Mucosa of rectum (tissue), 2 donors: ENCODE results near the gene ABHD14A.
A peak's percentile ranks its signal among the peaks of the same experiment; 100 is the strongest.

Experiments used
- H3K27ac ChIP-seq, 2 donors: one replicate each; pipeline ENCODE4 v1.7.0; 2013; ENCODE audit warnings: inconsistent platforms in 2 of 2, low read depth in 2 of 2, low read length in 2 of 2
- H3K27me3 ChIP-seq, 2 donors: one replicate each; pipeline ENCODE4 v1.7.0; 2013; ENCODE audit warnings: low read length in 2 of 2; ENCODE audit not compliant: control insufficient read depth in 2 of 2, insufficient read depth in 2 of 2
- H3K36me3 ChIP-seq, 2 donors: one replicate each; pipeline ENCODE4 v1.7.0; 2013; ENCODE audit warnings: low read length in 2 of 2; ENCODE audit not compliant: control insufficient read depth in 2 of 2, insufficient read depth in 2 of 2
- H3K4me1 ChIP-seq, 2 donors: one replicate each; pipeline ENCODE4 v1.7.0; 2013; ENCODE audit warnings: low read length in 2 of 2, mild to moderate bottlenecking in 1 of 2; ENCODE audit not compliant: control insufficient read depth in 2 of 2, insufficient read depth in 2 of 2
- H3K4me3 ChIP-seq, 2 donors: one replicate each; pipeline ENCODE4 v1.7.0; 2013; ENCODE audit warnings: low read length in 2 of 2
- H3K9ac ChIP-seq, 2 donors: one replicate each; pipeline ENCODE4 v1.7.0; 2013; ENCODE audit warnings: low read length in 2 of 2, low read depth in 1 of 2, mild to moderate bottlenecking in 1 of 2
- H3K9me3 ChIP-seq, 2 donors: one replicate each; pipeline ENCODE4 v1.7.0; 2013; ENCODE audit warnings: low read length in 2 of 2; ENCODE audit not compliant: control insufficient read depth in 2 of 2
- donor health status: healthy.
- donor health status: Normal muscosa, but diverticular disease.

Gene ABHD14A

GRCh38 chr3:51941798-51942602 lies 32.9 kb upstream of the ABHD14A start, which contains the start of the genes PARP3 and RRP9:
Gene PARP3 (plus strand): TSS chr3:51942363. CDS start chr3:51943356, 993 bp downstream.
Gene RRP9 (minus strand): TSS chr3:51941904. CDS start chr3:51941867, 37 bp downstream.
- peak within 1 kb of the TSS; percentile 92 to 98 for H3K27ac ChIP-seq
- peaks cover 13 to 14% of the 10 kb centered on the region in 2 donors for H3K36me3 ChIP-seq
- peaks cover 19 to 25% of the 10 kb centered on the region in 2 donors for H3K4me1 ChIP-seq
- H3K9me3 ChIP-seq, result no peaks in the 10 kb centered on the region
- H3K27me3 ChIP-seq, result no peaks in the 10 kb centered on the region
- H3K9ac ChIP-seq, result peak within 1 kb of the TSS; percentile 86 to 97
- H3K4me3 ChIP-seq, result peak within 1 kb of the TSS; percentile 82

DNA sequence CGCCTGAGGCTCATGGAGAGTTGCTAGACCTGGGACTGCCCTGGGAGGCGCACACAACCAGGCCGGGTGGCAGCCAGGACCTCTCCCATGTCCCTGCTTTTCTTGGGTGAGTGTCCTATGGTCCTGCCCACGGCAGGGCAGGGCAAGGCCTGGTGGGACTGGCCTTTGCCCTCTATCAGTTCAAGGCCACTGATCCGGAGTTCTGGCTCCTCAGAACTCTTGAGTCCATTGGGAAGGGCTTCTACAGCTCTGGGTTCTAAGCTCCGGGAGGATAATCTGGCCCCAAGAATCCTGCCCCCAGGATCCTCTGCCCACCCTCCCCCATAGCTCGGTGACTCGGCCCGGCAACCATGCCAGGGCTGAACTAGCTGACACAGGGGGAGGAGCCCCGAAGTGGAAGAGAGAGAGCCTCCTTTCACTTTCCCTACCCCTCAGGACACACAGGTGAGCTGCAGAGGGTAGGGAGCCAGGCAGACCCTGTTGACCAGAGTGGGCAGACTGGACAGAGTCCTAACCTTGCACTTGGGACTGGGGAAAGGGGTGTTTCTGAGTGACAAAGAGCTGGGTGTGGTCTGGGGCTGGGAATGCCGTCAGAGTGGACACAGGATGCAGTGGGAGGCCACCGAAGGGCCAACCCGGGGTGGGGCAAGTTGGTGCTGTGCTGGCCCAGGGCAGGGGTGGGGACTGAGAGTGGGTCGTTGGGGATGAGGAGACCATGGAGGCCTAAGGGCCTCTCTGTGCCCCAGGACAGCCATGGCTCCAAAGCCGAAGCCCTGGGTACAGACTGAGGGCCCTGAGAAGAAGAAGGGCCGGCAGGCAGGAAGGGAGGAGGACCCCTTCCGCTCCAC lies 32.0 kb upstream of the ABHD14A start:
- peaks cover 5 to 6% of the 10 kb centered on the region in 2 donors for H3K36me3 ChIP-seq

DNA sequence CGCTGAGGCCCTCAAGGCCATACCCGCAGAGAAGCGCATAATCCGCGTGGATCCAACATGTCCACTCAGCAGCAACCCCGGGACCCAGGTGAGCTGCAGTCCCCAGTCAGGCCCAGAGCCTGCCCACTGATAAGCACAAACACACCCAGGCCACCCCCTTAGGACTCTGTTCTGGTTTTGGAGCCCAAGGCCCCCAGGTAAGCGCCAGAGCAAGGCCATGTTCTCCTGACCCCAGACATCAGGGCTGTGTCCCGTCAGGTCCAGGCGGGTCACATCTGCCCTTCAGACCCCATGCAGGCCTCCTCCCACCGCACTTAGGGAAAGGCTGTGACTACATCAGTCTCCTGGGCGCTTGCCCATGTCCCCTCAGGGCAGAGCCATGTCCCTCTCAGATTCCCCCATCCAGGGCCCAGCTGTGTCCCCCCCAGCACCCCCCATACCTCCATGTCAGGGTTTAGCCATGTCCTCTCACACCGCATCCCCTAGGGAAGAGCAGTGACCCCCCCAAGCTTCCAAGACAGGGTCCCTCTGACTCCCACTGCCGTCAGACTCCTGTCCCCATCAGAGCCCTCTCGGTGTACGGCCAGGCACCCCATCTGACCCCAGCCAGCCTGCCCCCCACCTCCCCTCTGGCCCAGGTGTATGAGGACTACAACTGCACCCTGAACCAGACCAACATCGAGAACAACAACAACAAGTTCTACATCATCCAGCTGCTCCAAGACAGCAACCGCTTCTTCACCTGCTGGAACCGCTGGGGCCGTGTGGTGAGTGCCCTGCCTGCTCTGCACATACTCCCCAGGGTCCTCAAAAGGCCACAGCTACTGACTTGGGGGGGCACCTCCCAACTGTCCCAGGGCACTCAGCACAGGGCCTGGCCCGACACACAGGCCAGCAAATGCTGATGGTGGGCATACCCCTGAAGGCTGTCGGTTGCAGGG lies 31.1 kb upstream of the ABHD14A start:
- Histone ChIP-seq H3K27ac (peak overlapping the region; percentile 92 to 98), H3K9me3 (no peaks in the 10 kb centered on the region), H3K36me3 (peaks cover 3 to 6% of the 10 kb centered on the region in 2 donors), H3K9ac (peak overlapping the region; percentile 86 to 97), H3K27me3 (no peaks in the 10 kb centered on the region), H3K4me3 (peak overlapping the region in 1 of 2 donors; percentile 80), H3K4me1 (peaks cover 19 to 25% of the 10 kb centered on the region in 2 donors)

More for the DNA sequence above, 32.0 kb upstream of the ABHD14A start:
- no peaks in the 10 kb centered on the region for H3K9me3 ChIP-seq
- H3K4me3 ChIP-seq, result peak overlapping the region; percentile 67 to 80
- peak overlapping the region; percentile 86 to 97 for H3K9ac ChIP-seq
- no peaks in the 10 kb centered on the region for H3K27me3 ChIP-seq
- H3K4me1 ChIP-seq, result peaks cover 19 to 25% of the 10 kb centered on the region in 2 donors
- peak overlapping the region; percentile 92 to 98 for H3K27ac ChIP-seq

DNA sequence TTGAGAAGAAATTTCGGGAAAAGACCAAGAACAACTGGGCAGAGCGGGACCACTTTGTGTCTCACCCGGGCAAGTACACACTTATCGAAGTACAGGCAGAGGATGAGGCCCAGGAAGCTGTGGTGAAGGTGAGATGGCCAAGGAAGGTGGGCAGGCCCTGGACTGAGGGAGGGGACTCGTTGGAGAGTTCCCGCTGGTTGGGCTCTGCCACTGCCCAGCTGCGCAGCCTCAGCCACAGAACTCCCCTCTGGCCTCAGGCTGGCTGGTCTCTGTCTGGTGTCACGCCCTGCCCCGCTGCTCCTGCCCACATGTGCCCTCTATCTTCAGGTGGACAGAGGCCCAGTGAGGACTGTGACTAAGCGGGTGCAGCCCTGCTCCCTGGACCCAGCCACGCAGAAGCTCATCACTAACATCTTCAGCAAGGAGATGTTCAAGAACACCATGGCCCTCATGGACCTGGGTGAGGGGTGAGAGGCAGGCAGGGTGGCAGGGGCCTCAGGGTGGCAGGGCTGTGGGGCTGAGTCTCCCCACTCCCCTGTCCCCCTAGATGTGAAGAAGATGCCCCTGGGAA lies 30.3 kb upstream of the ABHD14A start:
- H3K9ac ChIP-seq, result no peak overlapping the region
- H3K27me3 ChIP-seq, result no peaks in the 10 kb centered on the region
- H3K9me3 ChIP-seq, result no peaks in the 10 kb centered on the region
- peaks cover 3% of the 10 kb centered on the region in 2 donors for H3K36me3 ChIP-seq
- no peak overlapping the region for H3K4me3 ChIP-seq
- no peak overlapping the region for H3K27ac ChIP-seq
- H3K4me1 ChIP-seq, result peaks cover 19 to 25% of the 10 kb centered on the region in 2 donors

DNA sequence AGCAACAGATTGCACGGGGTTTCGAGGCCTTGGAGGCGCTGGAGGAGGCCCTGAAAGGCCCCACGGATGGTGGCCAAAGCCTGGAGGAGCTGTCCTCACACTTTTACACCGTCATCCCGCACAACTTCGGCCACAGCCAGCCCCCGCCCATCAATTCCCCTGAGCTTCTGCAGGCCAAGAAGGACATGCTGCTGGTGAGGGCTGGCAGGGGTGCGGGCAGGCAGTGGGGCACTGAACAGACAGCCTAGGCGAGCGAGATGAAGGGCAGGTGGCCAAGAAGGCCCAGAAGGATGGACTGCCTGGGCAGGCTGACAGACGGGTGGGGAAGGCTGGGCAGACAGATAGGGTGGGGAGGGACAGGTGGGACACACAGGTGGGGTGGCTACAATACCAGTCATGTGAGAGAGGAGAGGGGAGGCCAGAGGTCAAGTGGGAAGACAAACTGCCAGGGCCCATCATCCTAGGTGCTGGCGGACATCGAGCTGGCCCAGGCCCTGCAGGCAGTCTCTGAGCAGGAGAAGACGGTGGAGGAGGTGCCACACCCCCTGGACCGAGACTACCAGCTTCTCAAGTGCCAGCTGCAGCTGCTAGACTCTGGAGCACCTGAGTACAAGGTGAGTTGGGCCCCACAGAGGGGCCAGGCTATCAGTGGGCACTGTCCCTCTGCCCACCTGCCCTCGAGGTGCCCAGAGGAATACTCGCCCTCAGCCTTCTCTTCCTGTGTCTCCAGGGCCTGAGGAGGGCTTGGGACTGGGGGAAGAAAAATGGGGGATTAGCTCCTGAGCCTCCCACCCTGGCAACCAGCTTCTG lies 29.6 kb upstream of the ABHD14A start:
- H3K36me3 ChIP-seq, result peaks cover 3% of the 10 kb centered on the region in 2 donors

GRCh38 chr3:51945926-51946705 lies 28.7 kb upstream of the ABHD14A start:
- H3K4me3 ChIP-seq, result no peak overlapping the region
- H3K27ac ChIP-seq, result no peak overlapping the region
- peaks cover 3% of the 10 kb centered on the region in 2 donors for H3K36me3 ChIP-seq
- H3K9ac ChIP-seq, result no peak overlapping the region
- H3K4me1 ChIP-seq, result peaks cover 16 to 18% of the 10 kb centered on the region in 2 donors
- H3K9me3 ChIP-seq, result no peaks in the 10 kb centered on the region
- H3K27me3 ChIP-seq, result no peaks in the 10 kb centered on the region

More for the DNA sequence above, 29.6 kb upstream of the ABHD14A start:
- no peak overlapping the region for H3K9ac ChIP-seq
- no peak overlapping the region for H3K27ac ChIP-seq
- no peak overlapping the region for H3K4me3 ChIP-seq
- H3K4me1 ChIP-seq, result peaks cover 19 to 25% of the 10 kb centered on the region in 2 donors
- no peaks in the 10 kb centered on the region for H3K9me3 ChIP-seq
- no peaks in the 10 kb centered on the region for H3K27me3 ChIP-seq

DNA sequence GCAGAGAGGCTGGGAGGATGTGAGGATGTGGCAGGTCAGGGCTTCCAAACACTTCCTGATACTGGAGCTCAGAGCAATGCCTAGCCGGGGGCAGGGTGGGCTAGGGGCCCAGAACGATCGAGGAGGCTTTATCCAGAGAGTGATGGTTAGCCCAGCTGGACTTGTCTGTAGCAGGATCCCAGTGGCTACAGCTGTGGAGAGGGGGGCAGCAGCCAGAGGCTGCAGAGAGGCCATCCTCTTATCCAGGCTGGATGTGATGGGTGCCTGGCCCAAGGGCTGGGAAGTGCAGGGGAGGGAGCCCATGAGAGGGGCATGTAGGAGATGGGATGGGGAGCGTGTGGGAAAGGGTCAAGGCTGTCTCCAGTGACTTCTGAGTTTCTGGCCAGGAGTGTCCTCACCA lies 28.1 kb upstream of the ABHD14A start:
- Histone ChIP-seq H3K4me3 (no peak overlapping the region), H3K27ac (no peak overlapping the region), H3K27me3 (no peaks in the 10 kb centered on the region), H3K36me3 (peaks cover 3% of the 10 kb centered on the region in 2 donors), H3K4me1 (peaks cover 14 to 15% of the 10 kb centered on the region in 2 donors), H3K9me3 (no peaks in the 10 kb centered on the region), H3K9ac (no peak overlapping the region)

DNA sequence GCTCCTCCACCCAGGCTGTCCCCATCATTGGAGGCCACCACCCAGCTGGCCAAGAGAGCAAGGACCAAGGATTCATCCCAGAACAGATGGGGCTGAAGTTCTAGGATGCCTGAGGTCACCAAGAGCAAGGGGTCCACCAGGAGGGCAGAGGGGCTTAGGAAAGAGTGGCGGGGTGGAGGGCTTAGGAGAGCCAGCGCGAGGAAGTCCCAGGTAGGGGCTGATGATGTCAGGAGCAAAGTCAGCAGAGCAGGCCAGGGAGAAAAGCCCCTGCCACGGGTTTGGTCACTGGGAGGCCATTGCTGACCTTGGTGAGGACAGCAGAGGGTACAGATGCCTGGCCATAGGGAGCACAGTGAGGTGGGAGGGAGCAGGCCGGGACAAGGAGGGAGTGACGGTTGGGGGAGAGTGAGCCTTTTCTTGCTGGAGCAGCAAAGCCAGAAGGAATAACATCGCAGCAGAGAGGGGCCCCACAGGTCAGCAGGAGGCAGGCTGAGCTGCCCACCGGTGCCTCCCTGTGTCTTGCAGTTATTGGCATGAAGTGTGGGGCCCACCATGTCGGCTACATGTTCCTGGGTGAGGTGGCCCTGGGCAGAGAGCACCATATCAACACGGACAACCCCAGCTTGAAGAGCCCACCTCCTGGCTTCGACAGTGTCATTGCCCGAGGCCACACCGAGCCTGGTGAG lies 27.5 kb upstream of the ABHD14A start:
- H3K4me1 ChIP-seq, result peaks cover 12% of the 10 kb centered on the region in 2 donors
- peaks cover 3% of the 10 kb centered on the region in 2 donors for H3K36me3 ChIP-seq
- H3K27ac ChIP-seq, result no peak overlapping the region
- H3K9ac ChIP-seq, result no peak overlapping the region
- no peaks in the 10 kb centered on the region for H3K9me3 ChIP-seq
- no peaks in the 10 kb centered on the region for H3K27me3 ChIP-seq
- H3K4me3 ChIP-seq, result no peak overlapping the region
